Measurements from ENCODE around the gene LAMA1. TPM values are rescaled to one million over a fixed set of nuclear protein-coding genes. Genes with fewer than 3 reads are reported as not detected.

LAMA1 gene
- total and polyA plus RNA-seq, 2 of the 4 experiments (the other 2 are of a cell fraction), result 10.9 to 15.5 TPM

DNA sequence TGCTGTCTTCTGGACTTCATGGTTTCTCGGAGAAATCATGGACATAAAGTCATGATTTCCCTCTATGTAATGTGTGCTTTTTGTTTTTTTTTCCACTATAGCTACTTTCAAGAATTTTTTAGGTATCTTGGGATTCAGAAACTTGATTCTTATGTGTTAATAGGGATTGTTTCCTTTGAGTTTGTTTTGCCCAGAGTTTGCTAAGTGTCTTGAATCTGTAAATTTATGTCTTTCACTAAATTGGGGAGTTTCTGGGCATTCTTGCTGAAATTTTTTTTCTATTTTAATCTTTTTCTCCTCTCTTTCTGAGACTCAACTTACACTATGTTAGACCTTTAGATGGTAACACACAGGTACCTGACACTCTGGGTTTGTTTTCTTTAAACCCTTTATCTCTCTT, 182.7 kb downstream of the LAMA1 start:
- Histone ChIP-seq H3K4ac (ENCODE audit: low read depth, low read length) (no peak overlapping the region), H3K4me3 (ENCODE audit: insufficient read depth, low read depth, low read length) (no peak overlapping the region), H3K23ac (ENCODE audit: low read depth, low read length) (no peak overlapping the region), H3K9me3 (ENCODE audit: control insufficient read depth, insufficient read depth, low read length) (no peaks in the 10 kb centered on the region), H2BK5ac (ENCODE audit: low read depth, low read length, poor library complexity, severe bottlenecking) (no peak overlapping the region), H2BK20ac (ENCODE audit: low read depth, low read length) (no peak overlapping the region), H2BK120ac (ENCODE audit: low read depth, low read length) (no peak overlapping the region), H3K18ac (ENCODE audit: low read depth, low read length) (no peak overlapping the region), H3K27ac (ENCODE audit: insufficient read depth, low read length) (no peak overlapping the region), H3K27me3 (ENCODE audit: control insufficient read depth, insufficient read depth, low read length) (no peaks in the 10 kb centered on the region), H4K91ac (ENCODE audit: insufficient read depth, low read depth, low read length) (no peak overlapping the region), H3K9ac (ENCODE audit: low read depth, low read length) (no peak overlapping the region), H3K36me3 (ENCODE audit: control insufficient read depth, insufficient read depth, low read length) (no peaks in the 10 kb centered on the region), H2AFZ (replicated peaks; ENCODE audit: low read length, poor library complexity) (no peak overlapping the region), H4K5ac (ENCODE audit: low read depth, low read length) (no peak overlapping the region), H3K79me1 (ENCODE audit: low read depth in 1 of 2, low read length in 2 of 2) (no peaks in the 10 kb centered on the region), H3K56ac (ENCODE audit: extremely low read depth, insufficient read depth, low read length) (no peak overlapping the region), H3K14ac (replicated peaks; ENCODE audit: low read depth, low read length) (no peak overlapping the region), H3K4me2 (ENCODE audit: low read depth, low read length) (no peak overlapping the region), H4K8ac (ENCODE audit: low read depth in 2 of 2, low read length in 2 of 2) (no peak overlapping the region), H2BK15ac (ENCODE audit: low read depth, low read length) (no peak overlapping the region), H2AK5ac (ENCODE audit: low read depth, low read length) (no peak overlapping the region), H3K9me1 (ENCODE audit: insufficient read depth, low read length) (no peaks in the 10 kb centered on the region), H3K4me1 (ENCODE audit: control insufficient read depth, insufficient read depth, low read length) (no peaks in the 10 kb centered on the region), H2AK9ac (replicated peaks; ENCODE audit: low read depth, low read length, poor library complexity) (no peak overlapping the region), H4K20me1 (ENCODE audit: insufficient read depth, low read length) (no peaks in the 10 kb centered on the region)
- DNase-seq, result no peak
- POLR2A ChIA-PET (ENCODE audit: unreplicated experiment), result no interaction called here
- no CpG with 5 or more reads among the region's 1 CpG for WGBS, 2 experiments (ENCODE audit: extremely low coverage in 2 of 2, insufficient read length in 1 of 2)
- intact Hi-C loops (cut with micrococcal nuclease) (no loop called here), in situ Hi-C loops (cut with MboI; ENCODE audit: low sequenced_read_pairs) (no loop called here), dilution Hi-C loops (cut with HindIII; ENCODE audit: low sequenced_read_pairs, unreplicated experiment) (no loop called here)
- CTCF ChIA-PET, result no interaction called here
- TF ChIP-seq CEBPB (IDR thresholded peaks at IDR 0.05; ENCODE audit: low read depth, low read length) (no peak), POLR2A (IDR thresholded peaks at IDR 0.05; ENCODE audit: low read depth, low read length) (no peak), RAD21 (IDR thresholded peaks at IDR 0.05; ENCODE audit: low read length) (no peak), CHD1 (IDR thresholded peaks at IDR 0.05; ENCODE audit: low read depth, low read length) (no peak), FOS (IDR thresholded peaks at IDR 0.05; ENCODE audit: low read depth, low read length) (no peak), BHLHE40 (IDR thresholded peaks at IDR 0.05; ENCODE audit: low read depth, low read length) (no peak)
- no TSS peak for BruUV-seq (replicated peaks)
- ATAC-seq (ENCODE audit: low read depth), result no peak
